HepG2 (cell line): ENCODE measurements around the gene ALDH1A1. TPM values are rescaled to one million over a fixed set of nuclear protein-coding genes. Genes with fewer than 3 reads are reported as not detected.
A peak's percentile ranks its signal among the peaks of the same experiment; 100 is the strongest.

ENCODE experiments used
- FOXK1 ChIP-seq: sonication (generic); formaldehyde crosslinking; IDR thresholded peaks from 2 replicates; pipeline ENCODE4 v1.4.0; 2020; ENCODE audit warnings: low read depth, missing genetic modification reagents, borderline replicate concordance
- HMG20A ChIP-seq: IDR thresholded peaks from 2 replicates; pipeline ENCODE4 v1.6.1; 2016; ENCODE audit warnings: borderline replicate concordance
- HNF1A ChIP-seq, 2 experiments: sonication (generic) in 1 of 2; formaldehyde crosslinking in 1 of 2; IDR thresholded peaks; 2 replicates each; pipeline versions ENCODE4 v1.4.0 to v1.6.1; 2016 to 2020; ENCODE audit warnings: borderline replicate concordance in 1 of 2, low read depth in 1 of 2, mild to moderate bottlenecking in 1 of 2, missing genetic modification reagents in 1 of 2
- HOXA5 ChIP-seq: sonication (generic); formaldehyde crosslinking; IDR thresholded peaks from 2 replicates; pipeline ENCODE4 v1.4.0; 2020; ENCODE audit warnings: missing genetic modification reagents
- MIER3 ChIP-seq: IDR thresholded peaks from 2 replicates; pipeline ENCODE4 v1.6.1; 2016; ENCODE audit warnings: missing compliant biosample characterization, borderline replicate concordance
- MTA1 ChIP-seq: sonication (generic); formaldehyde crosslinking; IDR thresholded peaks from 2 replicates; pipeline ENCODE4 v1.4.0; 2020; ENCODE audit warnings: missing genetic modification reagents, mild to moderate bottlenecking, borderline replicate concordance
- POGZ ChIP-seq: sonication (generic); formaldehyde crosslinking; IDR thresholded peaks from 2 replicates; pipeline ENCODE4 v1.4.0; 2020; ENCODE audit warnings: mild to moderate bottlenecking, missing genetic modification reagents
- RARA ChIP-seq: IDR thresholded peaks from 2 replicates; pipeline ENCODE4 v1.6.1; 2016; ENCODE audit warnings: missing genetic modification reagents, missing compliant biosample characterization
- RBM22 ChIP-seq: fragments of 200-400 bp; formaldehyde crosslinking; optimal IDR thresholded peaks from 2 replicates; pipeline ENCODE3; 2017; ENCODE audit warnings: mild to moderate bottlenecking, low read length, moderate library complexity
- RFXANK ChIP-seq: IDR thresholded peaks from 2 replicates; pipeline ENCODE4 v1.6.1; 2016
- RXRB ChIP-seq: IDR thresholded peaks from 2 replicates; pipeline ENCODE4 v1.6.1; 2016; ENCODE audit warnings: borderline replicate concordance, missing genetic modification reagents, missing compliant biosample characterization
- SAP130 ChIP-seq: IDR thresholded peaks from 2 replicates; pipeline ENCODE4 v1.6.1; 2016; ENCODE audit warnings: low read depth
- SKIL ChIP-seq: sonication (generic); formaldehyde crosslinking; IDR thresholded peaks from 2 replicates; pipeline ENCODE4 v1.8.0; 2022; ENCODE audit warnings: missing genetic modification reagents, mild to moderate bottlenecking, moderate library complexity, borderline replicate concordance
- SMARCE1 ChIP-seq: fragments of 450-650 bp; IDR thresholded peaks from 2 replicates; pipeline ENCODE4 v1.6.1; 2017; ENCODE audit warnings: borderline replicate concordance
- SOX13 ChIP-seq, 3 experiments: fragments of 450-650 bp in 1 of 3; sonication (generic) in 1 of 3; formaldehyde crosslinking in 1 of 3; IDR thresholded peaks in 2 of 3; conservative IDR thresholded peaks in 1 of 3; 2 replicates each; pipeline versions ENCODE4 v1.5.0 to v1.6.1; 2016 to 2020; ENCODE audit warnings: antibody characterized with exemption in 1 of 3, mild to moderate bottlenecking in 1 of 3, missing compliant biosample characterization in 1 of 3, missing genetic modification reagents in 1 of 3, moderate library complexity in 1 of 3
- TBL1XR1 ChIP-seq: fragments of 150-350 bp; IDR thresholded peaks from 2 replicates; pipeline ENCODE4 v1.6.1; 2014; ENCODE audit warnings: borderline replicate concordance, low read length; ENCODE audit not compliant: partially characterized antibody
- TEAD3 ChIP-seq: optimal IDR thresholded peaks from 2 replicates; pipeline ENCODE3; 2016; ENCODE audit warnings: borderline replicate concordance
- ZFP1 ChIP-seq: IDR thresholded peaks from 2 replicates; pipeline ENCODE4 v1.6.1; 2016
- ZFP36L2 ChIP-seq: sonication (generic); formaldehyde crosslinking; IDR thresholded peaks from 2 replicates; pipeline ENCODE4 v1.4.0; 2020; ENCODE audit warnings: missing genetic modification reagents
- ZSCAN5A ChIP-seq: sonication (generic); formaldehyde crosslinking; IDR thresholded peaks from 2 replicates; pipeline ENCODE4 v1.8.0; 2022; ENCODE audit warnings: mild to moderate bottlenecking, missing genetic modification reagents, borderline replicate concordance
- polyA plus RNA-seq, 8 experiments: library from polyadenylated mRNA; depleted of rRNA in 3 of 8; stranded (reverse) in 7 of 8; unstranded in 1 of 8; fragments of >200 nt; fragmentation: Illumina TruSeq in 4 of 8; extraction: Trizol in 4 of 8; gene quantifications; 2 replicates each; pipeline versions ENCODE4 v1.2.1 to v1.2.3, GENCODE V29; 2011 to 2016; ENCODE audit warnings: low read depth in 4 of 8, missing spikeins in 1 of 8, mixed read lengths in 1 of 8; ENCODE audit not compliant: insufficient read depth in 1 of 8
- total RNA-seq, 5 experiments: library from RNA; depleted of rRNA; stranded (reverse); fragments of >200 nt; fragmentation: Illumina TruSeq; extraction: Trizol; gene quantifications; 2 replicates each; pipeline ENCODE4 v1.2.3, GENCODE V29; 2016; ENCODE audit warnings: low read depth in 1 of 5

Gene ALDH1A1
- total and polyA plus RNA-seq, 2 of the 13 experiments (the other 11 are each of a cell fraction or from before 2014, with no cell fraction given): 88.2 to 439 TPM

GRCh38 chr9:72933730-72934665, 18.9 kb downstream of the ALDH1A1 start (continued):
- TF ChIP-seq HOXA5 (CRISPR knock-in tag): no peak
- TF ChIP-seq SOX13 (IDR thresholded peaks at IDR 0.05): no peak
- TF ChIP-seq SOX13 (CRISPR knock-in tag; conservative IDR thresholded peaks at IDR 0.05 in 1 of 2, IDR thresholded peaks at IDR 0.05 in 1 of 2): peak in 1 of 2 experiments; percentile 76; a peak in 2 of 4 replicates
- peak; percentile 62; the same call in 1 of the 2 replicates for TF ChIP-seq SKIL (CRISPR knock-in tag)
- TF ChIP-seq ZFP36L2 (CRISPR knock-in tag): no peak
- TF ChIP-seq SAP130: peak; percentile 53
- peak; percentile 31; the same call in 1 of the 2 replicates for TF ChIP-seq ZSCAN5A
- TF ChIP-seq RARA (CRISPR knock-in tag): peak; percentile 54; the same call in 1 of the 2 replicates
- peak; percentile 32 for TF ChIP-seq TEAD3 (CRISPR knock-in tag)
- peak; percentile 13 for TF ChIP-seq TBL1XR1
- no peak for TF ChIP-seq MIER3
- peak; percentile 60 for TF ChIP-seq RXRB (CRISPR knock-in tag)
- TF ChIP-seq RBM22: peak; percentile 82
- TF ChIP-seq FOXK1 (CRISPR knock-in tag): peak; percentile 11; the same call in 1 of the 2 replicates
- no peak for TF ChIP-seq MTA1 (CRISPR knock-in tag)
- TF ChIP-seq RFXANK (CRISPR knock-in tag): no peak
- TF ChIP-seq ZFP1: peak; percentile 48; the same call in 1 of the 2 replicates
- peak; percentile 90 for TF ChIP-seq HMG20A (CRISPR knock-in tag)
- peak; percentile 49; the same call in 1 of the 2 replicates for TF ChIP-seq HNF1A (IDR thresholded peaks at IDR 0.05; ENCODE audit: low read depth)
- TF ChIP-seq HNF1A (CRISPR knock-in tag; IDR thresholded peaks at IDR 0.05; ENCODE audit: borderline replicate concordance): no peak
- TF ChIP-seq POGZ: peak; percentile 58
- no peak for TF ChIP-seq SMARCE1
